Small intestine (tissue), 7 donors: ENCODE data around the gene MFAP1. TPM values are rescaled to one million over a fixed set of nuclear protein-coding genes. Genes with fewer than 3 reads are reported as not detected.

Experiments
- DNase-seq, 2 donors: peaks; one replicate each; pipeline versions ENCODE4 v3.0.0 to v3.0.0-alpha.2; 2013
- FAIRE-seq: peaks from 2 replicates; lab custom pipeline; 2012; peaks lifted over from hg19 to GRCh38; lab: Jason Lieb, UNC
- H3K27ac ChIP-seq, 3 donors: one replicate each; pipeline ENCODE4 v1.5.1; 2013; ENCODE audit warnings: low read length in 2 of 3, mild to moderate bottlenecking in 2 of 3, control low read depth in 1 of 3, inconsistent platforms in 1 of 3, low read depth in 1 of 3, moderate library complexity in 1 of 3
- H3K27me3 ChIP-seq, 3 donors: one replicate each; pipeline ENCODE4 v1.6.1; 2013; ENCODE audit warnings: low read length in 3 of 3, inconsistent platforms in 1 of 3; ENCODE audit not compliant: control insufficient read depth in 3 of 3, insufficient read depth in 3 of 3
- H3K36me3 ChIP-seq, 3 donors: one replicate each; pipeline ENCODE4 v1.6.1; 2013; ENCODE audit warnings: low read length in 3 of 3, inconsistent platforms in 1 of 3, low read depth in 1 of 3, mild to moderate bottlenecking in 1 of 3, moderate library complexity in 1 of 3; ENCODE audit not compliant: control insufficient read depth in 3 of 3, insufficient read depth in 2 of 3
- H3K4me1 ChIP-seq, 3 donors: one replicate each; pipeline ENCODE4 v1.6.1; 2013; ENCODE audit warnings: low read length in 2 of 3, inconsistent platforms in 1 of 3, low read depth in 1 of 3, mild to moderate bottlenecking in 1 of 3, moderate library complexity in 1 of 3; ENCODE audit not compliant: control insufficient read depth in 3 of 3, insufficient read depth in 2 of 3
- H3K4me3 ChIP-seq, 3 donors: one replicate each; pipeline ENCODE4 v1.5.1; 2013; ENCODE audit warnings: low read length in 3 of 3, control low read depth in 1 of 3, inconsistent platforms in 1 of 3, low read depth in 1 of 3, mild to moderate bottlenecking in 1 of 3, moderate library complexity in 1 of 3
- H3K9me3 ChIP-seq, 2 donors: one replicate each; pipeline ENCODE4 v1.6.1; 2013; ENCODE audit warnings: low read depth in 1 of 2, low read length in 1 of 2; ENCODE audit not compliant: control insufficient read depth in 2 of 2, insufficient read depth in 1 of 2
- WGBS, 3 donors: extraction: QIAGEN DNeasy Blood & Tissue Kit; methylation state at CpG; one replicate each; pipeline ENCODE4 v1.1.7; 2013; 5-methylcytosine and 5-hydroxymethylcytosine counted together
- polyA plus RNA-seq, 4 donors: library from polyadenylated mRNA; stranded (reverse) in 3 of 4; unstranded in 1 of 4; fragments of 200-250 nt in 3 of 4; fragments of 120-200 nt in 1 of 4; gene quantifications; one replicate each; pipeline versions ENCODE4 v1.2.1 to v1.2.3, GENCODE V29; 2013
- donor health status: healthy with polysubstance abuse.
- donor health status: control.
- donor health status: control.
- donor health status: Bipolar disorder and iron deficiency.
- donor health status: healthy.

The MFAP1 gene
- polyA plus RNA-seq, 4 donors: 16.2 to 36.6 (median 19.5) TPM

DNA sequence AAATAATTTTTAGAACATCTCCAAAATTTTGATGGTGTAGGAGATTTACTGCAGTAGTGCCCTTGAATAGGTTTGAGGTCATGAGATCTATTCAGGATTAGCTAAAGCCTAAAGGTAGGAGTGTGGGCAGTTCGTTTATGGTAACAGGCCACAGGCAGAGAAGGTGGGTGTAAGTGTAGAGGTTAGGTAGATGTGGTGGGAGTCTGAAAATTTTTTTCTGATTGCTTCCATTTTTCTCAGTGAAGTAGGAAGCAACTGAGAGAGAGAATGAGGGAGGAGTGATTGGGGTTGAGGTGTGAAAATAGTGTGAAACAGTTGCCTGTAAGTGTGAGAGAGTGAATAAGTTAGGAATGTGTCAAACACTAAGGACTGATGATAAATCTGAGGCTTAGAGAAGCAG, 45.5 kb downstream of the MFAP1 start:
- Histone ChIP-seq H3K4me3 (no peak overlapping the region), H3K4me1 (peaks cover 0 to 15% (median 0%) of the 10 kb centered on the region in 3 donors), H3K9me3 (no peaks in the 10 kb centered on the region), H3K27me3 (no peaks in the 10 kb centered on the region), H3K36me3 (peaks cover 0 to 9% (median 2%) of the 10 kb centered on the region in 3 donors), H3K27ac (no peak overlapping the region)
- FAIRE-seq (no peak), DNase-seq (no peak)
- 80 to 83% (median 81%) methylated on average over 1 of the region's 1 CpG for WGBS, 3 donors

DNA sequence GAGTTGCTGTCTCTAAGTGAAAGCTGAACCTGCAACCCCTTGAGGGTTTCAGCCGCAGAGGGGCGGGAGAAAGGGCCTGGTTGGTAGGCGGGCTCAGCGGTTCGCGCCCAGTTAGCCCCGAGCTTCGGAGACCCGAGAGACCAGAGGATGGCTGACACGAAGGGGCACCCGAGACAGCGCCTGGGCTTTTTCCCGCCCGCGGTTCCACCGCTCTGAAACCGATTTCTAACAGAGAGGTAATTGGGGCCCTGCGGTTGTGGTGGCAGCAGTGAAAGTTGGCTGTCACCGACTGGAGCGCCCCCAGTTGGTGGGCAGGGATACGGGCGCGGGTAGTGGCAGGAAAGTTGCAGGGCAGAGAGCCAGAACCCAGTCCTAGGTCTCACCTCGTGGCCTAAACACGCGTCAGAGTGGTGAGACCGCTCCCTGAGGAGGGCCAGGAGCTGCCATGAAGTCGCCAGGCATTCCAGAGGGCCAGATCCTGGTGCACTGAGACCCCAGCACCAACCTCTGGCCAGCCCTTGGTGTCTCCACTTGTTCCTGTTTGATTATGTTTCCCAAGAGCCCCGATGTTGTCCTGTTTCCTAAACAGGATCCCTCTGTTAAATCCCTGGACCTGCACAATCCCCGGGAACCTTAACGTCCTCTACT, 47.1 kb downstream of the MFAP1 start:
- no peaks in the 10 kb centered on the region for H3K27me3 ChIP-seq

DNA sequence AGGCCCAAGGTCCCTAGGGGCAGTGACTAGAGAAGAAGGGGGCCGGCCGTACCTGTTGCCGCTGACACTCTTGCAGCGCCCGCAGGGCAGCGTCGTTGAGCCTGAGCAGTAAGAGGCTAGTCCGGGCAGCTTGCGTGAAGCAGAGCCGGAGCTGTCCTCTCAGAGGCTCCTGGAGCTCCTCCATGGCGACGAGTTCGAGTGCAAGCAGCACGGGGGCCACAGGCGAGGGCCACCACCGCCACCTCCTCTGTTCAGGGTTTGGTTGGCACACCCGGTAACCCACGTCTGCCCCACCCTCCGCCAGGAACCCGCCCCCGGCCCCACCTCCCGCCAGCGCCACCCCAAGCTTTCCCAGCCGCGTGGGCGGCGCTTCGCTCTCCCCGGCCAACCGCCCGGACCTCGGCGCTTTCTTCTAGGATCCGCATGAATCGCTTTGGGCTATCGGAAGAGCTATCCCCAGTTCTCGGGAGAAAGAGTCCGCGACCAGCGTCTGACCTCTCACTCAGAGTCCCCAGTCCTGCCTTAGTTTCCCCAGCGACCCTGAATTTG, 47.7 kb downstream of the MFAP1 start, which contains the start of gene ELL3:
TSS of gene ELL3 (minus strand) at position 249 of the 549 bp plus-strand sequence. CDS start at position 184, 65 bp downstream.
- H3K4me1 ChIP-seq: peaks cover 0 to 15% (median 0%) of the 10 kb centered on the region in 3 donors
- peaks cover 0 to 21% (median 15%) of the 10 kb centered on the region in 3 donors for H3K36me3 ChIP-seq
- WGBS, 3 donors: 0 to 1% (median 1%) methylated on average over 31 to 41 of the region's 41 CpGs
- H3K27me3 ChIP-seq: no peaks in the 10 kb centered on the region
- H3K4me3 ChIP-seq: peak within 1 kb of the TSS; percentile 73 to 84 (median 74)
- peak; percentile 91 to 93 for DNase-seq
- no peaks in the 10 kb centered on the region for H3K9me3 ChIP-seq
- peak within 1 kb of the TSS; percentile 92 to 94 (median 93) for H3K27ac ChIP-seq
- FAIRE-seq: no peak

More for the DNA sequence above, 47.1 kb downstream of the MFAP1 start:
- FAIRE-seq (no peak), DNase-seq (peak; percentile 86 to 93)
- Histone ChIP-seq H3K4me1 (peaks cover 0 to 15% (median 0%) of the 10 kb centered on the region in 3 donors), H3K36me3 (peaks cover 0 to 19% (median 10%) of the 10 kb centered on the region in 3 donors), H3K9me3 (no peaks in the 10 kb centered on the region), H3K27ac (peak overlapping the region; percentile 82 to 94 (median 90)), H3K4me3 (peak overlapping the region; percentile 73 to 84 (median 74))
- WGBS, 3 donors: 0 to 1% (median 1%) methylated on average over 31 of the region's 31 CpGs

DNA sequence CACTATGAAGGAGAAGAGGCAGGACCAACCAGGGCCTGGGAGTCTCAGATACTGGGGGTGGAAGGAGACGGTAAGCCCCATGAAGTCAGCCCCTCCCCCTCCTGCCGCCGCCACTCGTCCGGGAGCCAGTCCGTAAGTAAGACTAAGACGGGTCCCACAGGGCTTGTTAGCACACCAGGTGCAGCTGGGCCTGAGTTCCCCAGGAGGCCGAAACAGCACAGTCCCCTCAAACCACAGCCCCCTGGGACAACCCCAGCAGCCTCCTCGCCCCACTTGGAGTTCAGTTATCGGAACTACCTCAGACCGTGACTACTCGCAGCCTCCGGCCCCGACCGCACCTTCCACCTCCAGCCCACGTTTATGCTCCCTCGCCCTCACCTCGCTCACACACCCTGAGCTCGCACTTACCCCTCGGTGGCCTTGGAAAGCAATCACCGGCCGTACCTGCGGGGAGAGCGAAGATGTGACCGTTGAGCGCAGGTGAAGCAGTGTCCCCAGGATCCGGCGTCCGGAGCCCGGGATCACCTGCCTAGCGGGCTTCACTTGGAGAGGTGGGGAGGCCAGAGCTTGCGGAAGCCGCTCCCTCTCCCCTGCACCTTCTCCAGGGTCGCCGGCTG, 48.3 kb downstream of the MFAP1 start:
- FAIRE-seq: no peak
- Histone ChIP-seq H3K9me3 (no peaks in the 10 kb centered on the region), H3K4me3 (peak overlapping the region; percentile 73 to 84 (median 74)), H3K27me3 (no peaks in the 10 kb centered on the region), H3K36me3 (peaks cover 3 to 23% (median 17%) of the 10 kb centered on the region in 3 donors), H3K27ac (peak overlapping the region; percentile 92 to 94 (median 93)), H3K4me1 (peaks cover 0 to 15% (median 0%) of the 10 kb centered on the region in 3 donors)
- WGBS, 3 donors: 5 to 24% (median 15%) methylated on average over 32 to 35 of the region's 35 CpGs
- peak; percentile 37 to 72 for DNase-seq

DNA sequence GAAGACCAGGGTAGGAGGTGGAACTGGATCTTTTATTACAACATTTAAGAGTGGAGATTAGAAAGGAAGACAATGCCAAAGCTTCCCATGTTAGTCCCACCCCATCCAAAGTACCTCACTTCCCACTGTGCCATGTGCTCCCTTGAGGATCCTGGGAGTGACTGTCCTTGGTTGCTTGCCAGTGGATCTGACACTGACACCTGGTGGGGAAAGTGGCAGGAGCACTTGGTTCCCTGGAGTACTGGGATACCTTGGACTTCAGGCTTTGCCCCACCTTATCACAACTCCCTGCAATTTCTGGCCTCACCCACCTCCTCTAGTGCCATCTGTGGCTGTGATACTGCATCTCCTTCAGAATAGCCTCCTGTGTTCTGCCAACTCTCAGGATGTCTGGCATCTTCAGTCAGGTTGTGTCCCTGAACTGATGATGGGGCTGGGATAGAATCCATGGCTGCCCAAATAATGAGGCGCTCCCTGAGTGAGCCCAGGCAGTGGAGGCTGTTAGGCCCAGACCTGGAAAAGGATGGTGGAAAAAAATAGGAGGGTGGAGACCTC, 49.0 kb downstream of the MFAP1 start:
- Histone ChIP-seq H3K4me3 (peak overlapping the region in 2 of 3 donors; percentile 74 to 84), H3K9me3 (no peaks in the 10 kb centered on the region), H3K27ac (peak overlapping the region; percentile 92 to 94 (median 93)), H3K4me1 (peaks cover 0 to 15% (median 0%) of the 10 kb centered on the region in 3 donors), H3K36me3 (peaks cover 6 to 26% (median 17%) of the 10 kb centered on the region in 3 donors), H3K27me3 (no peaks in the 10 kb centered on the region)
- DNase-seq (peak; percentile 95 to 99), FAIRE-seq (no peak)
- 33 to 75% (median 53%) methylated on average over 1 of the region's 1 CpG for WGBS, 3 donors

DNA sequence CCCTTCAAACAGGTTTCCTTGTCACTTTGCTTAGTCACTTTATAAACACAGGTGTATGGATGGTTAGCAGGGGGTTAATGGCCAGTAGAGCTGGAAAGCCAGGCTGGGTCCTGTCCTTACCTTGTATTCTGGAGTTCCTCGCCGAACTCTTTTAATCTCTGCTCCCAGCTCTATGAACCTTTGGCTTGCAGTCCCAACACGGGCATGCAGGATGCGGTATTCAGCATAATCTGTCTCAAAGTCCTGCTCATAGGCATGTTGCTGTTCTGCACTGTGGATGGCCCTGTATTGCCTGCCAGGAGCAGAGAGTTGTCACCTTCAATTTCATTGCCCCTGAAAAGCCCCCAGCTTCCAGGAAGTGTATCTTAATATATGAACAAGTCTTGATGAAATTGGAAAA, 50.4 kb downstream of the MFAP1 start:
- Histone ChIP-seq H3K27ac (no peak overlapping the region), H3K9me3 (no peaks in the 10 kb centered on the region), H3K27me3 (no peaks in the 10 kb centered on the region), H3K36me3 (peaks cover 10 to 31% (median 22%) of the 10 kb centered on the region in 3 donors), H3K4me3 (no peak overlapping the region), H3K4me1 (peaks cover 0 to 15% (median 0%) of the 10 kb centered on the region in 3 donors)
- DNase-seq: no peak
- 67 to 73% (median 69%) methylated on average over 4 of the region's 4 CpGs for WGBS, 3 donors
- FAIRE-seq: no peak

DNA sequence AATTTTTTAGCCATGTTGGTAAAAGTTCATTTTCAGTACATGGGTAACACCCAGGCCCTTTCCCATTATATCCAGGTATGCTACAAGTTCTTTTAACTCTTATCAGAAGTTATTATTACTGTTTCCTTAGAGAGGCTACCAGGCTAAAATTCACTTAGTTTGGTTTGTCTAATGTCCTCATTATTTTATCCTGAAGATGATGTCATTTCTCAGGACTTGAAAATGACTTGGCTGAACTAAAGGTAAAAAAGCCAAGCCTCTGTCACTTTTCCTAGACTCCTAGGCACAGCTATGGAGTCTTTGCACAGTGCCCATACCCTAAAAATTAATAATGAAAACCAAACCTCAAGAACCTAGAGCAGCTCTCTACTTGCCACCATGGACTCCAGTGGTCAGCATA, 51.9 kb downstream of the MFAP1 start:
- no peak overlapping the region for H3K27ac ChIP-seq
- no peaks in the 10 kb centered on the region for H3K9me3 ChIP-seq
- peaks cover 0 to 13% (median 0%) of the 10 kb centered on the region in 3 donors for H3K4me1 ChIP-seq
- DNase-seq (no peak), FAIRE-seq (no peak)
- no peaks in the 10 kb centered on the region for H3K27me3 ChIP-seq
- no peak overlapping the region for H3K4me3 ChIP-seq
- H3K36me3 ChIP-seq: peaks cover 10 to 41% (median 31%) of the 10 kb centered on the region in 3 donors

DNA sequence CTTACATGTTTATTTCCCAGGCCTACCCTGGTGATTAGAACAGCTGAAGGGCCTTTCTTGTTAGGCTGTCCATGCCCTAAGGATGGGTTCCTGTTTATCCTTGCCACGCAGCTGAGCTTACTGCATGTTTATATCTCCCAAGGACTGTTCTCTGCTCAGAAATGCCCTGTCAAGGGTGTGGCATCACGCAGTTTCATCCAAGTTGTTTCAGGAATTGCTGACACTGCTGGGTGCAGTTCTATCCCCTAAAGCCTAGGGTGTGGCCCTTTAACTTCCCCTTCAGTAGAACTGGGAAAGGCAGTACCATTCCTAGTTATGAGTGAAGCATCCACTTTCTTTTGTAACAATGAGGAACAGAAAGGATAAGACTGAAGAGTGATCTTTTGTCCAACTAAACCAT, 52.7 kb downstream of the MFAP1 start:
- 42 to 50% (median 50%) methylated on average over 2 of the region's 2 CpGs for WGBS, 3 donors
- no peaks in the 10 kb centered on the region for H3K27me3 ChIP-seq
- H3K4me1 ChIP-seq: peaks cover 0 to 11% (median 0%) of the 10 kb centered on the region in 3 donors
- DNase-seq: peak in 1 of 2 donors; percentile 63
- peaks cover 10 to 49% (median 33%) of the 10 kb centered on the region in 3 donors for H3K36me3 ChIP-seq
- H3K27ac ChIP-seq: peak overlapping the region in 1 of 3 donors; percentile 3
- H3K4me3 ChIP-seq: no peak overlapping the region
- H3K9me3 ChIP-seq: no peaks in the 10 kb centered on the region
- FAIRE-seq: no peak
